HepG2 (cell line): Measurements from ENCODE around the gene OSBPL8. TPM values are rescaled to one million over a fixed set of nuclear protein-coding genes. Genes with fewer than 3 reads are reported as not detected.

ENCODE experiments used
- ATAC-seq: fragments of 200-7000 bp; cut with Tn5 transposase; 3 replicates; pipeline ENCODE4 v1.9.1; 2020; ENCODE audit warnings: mild to moderate bottlenecking, moderate library complexity
- BruUV-seq: library from RNA; stranded (reverse); fragments of 400-500 nt; replicated peaks from 2 replicates; lab custom pipeline; 2021; lab: Mats Ljungman, UMichigan
- CTCF ChIA-PET: fragments of 300-600 bp; formaldehyde crosslinking; extraction: SDS; loops from one replicate; lab custom pipeline; 2021; ENCODE audit warnings: low total read pairs, inconsistent platforms, low intra/inter-chr PET ratio; lab: Yijun Ruan, JAX
- POLR2A ChIA-PET: fragments of 350-600 bp; sonication (Branson Sonifier 250); formaldehyde crosslinking; loops from one replicate; lab custom pipeline; 2020; ENCODE audit warnings: antibody characterized with exemption, inconsistent platforms; lab: Yijun Ruan, JAX
- DNase-seq: peaks from one replicate; pipeline ENCODE4 v3.0.0-alpha.2; 2015; ENCODE audit warnings: low spot score
- FAIRE-seq: peaks from 3 replicates; lab custom pipeline; 2011; peaks lifted over from hg19 to GRCh38; lab: Jason Lieb, UNC
- H2AFZ ChIP-seq: one replicate; pipeline ENCODE4 v1.6.1; 2011; ENCODE audit warnings: low read length, inconsistent platforms
- H3K27ac ChIP-seq: fragments of 300-600 bp; 3 replicates; pipeline ENCODE4 v1.8.0; 2011; ENCODE audit warnings: mixed run types, mild to moderate bottlenecking, mixed read lengths, low read length, inconsistent platforms; ENCODE audit not compliant: insufficient read depth; ENCODE audit errors: extremely low read length
- H3K27me3 ChIP-seq, 2 experiments: fragments of 200-600 bp in 1 of 2; 2 replicates in 1 of 2; 3 replicates in 1 of 2; pipeline versions ENCODE4 v1.6.0 to v1.8.0; 2011; ENCODE audit warnings: low read length in 2 of 2, mild to moderate bottlenecking in 2 of 2, moderate library complexity in 2 of 2, inconsistent platforms in 1 of 2; ENCODE audit not compliant: insufficient read depth in 2 of 2, control insufficient read depth in 1 of 2
- H3K36me3 ChIP-seq, 2 experiments: fragments of 200-600 bp in 1 of 2; replicated peaks in 1 of 2; 2 replicates in 1 of 2; 3 replicates in 1 of 2; pipeline versions ENCODE4 v1.5.1 to v1.8.0; 2011; ENCODE audit warnings: low read length in 2 of 2, inconsistent platforms in 1 of 2; ENCODE audit not compliant: insufficient read depth in 2 of 2, control insufficient read depth in 1 of 2
- H3K4me1 ChIP-seq: 2 replicates; pipeline ENCODE4 v1.5.1; 2012; ENCODE audit warnings: low read length, inconsistent platforms; ENCODE audit not compliant: insufficient read depth
- H3K4me2 ChIP-seq: 2 replicates; pipeline ENCODE4 v1.6.0; 2011; ENCODE audit warnings: low read depth, low read length, inconsistent platforms
- H3K4me3 ChIP-seq, 3 experiments: fragments of 200-600 bp in 1 of 3; sonication (generic), shearing (Covaris generic) in 1 of 3; replicated peaks in 1 of 3; 2 replicates each; pipeline ENCODE4 v1.5.1; 2011 to 2016; ENCODE audit warnings: low read length in 3 of 3, inconsistent platforms in 2 of 3, low read depth in 2 of 3, mild to moderate bottlenecking in 2 of 3, control low read depth in 1 of 3, mixed read lengths in 1 of 3; ENCODE audit not compliant: insufficient read depth in 1 of 3
- H3K79me2 ChIP-seq: one replicate; pipeline ENCODE4 v1.6.1; 2011; ENCODE audit warnings: low read length, inconsistent platforms; ENCODE audit not compliant: insufficient read depth
- H3K9ac ChIP-seq: 2 replicates; pipeline ENCODE4 v1.6.0; 2011; ENCODE audit warnings: mild to moderate bottlenecking, low read depth, low read length, inconsistent platforms; ENCODE audit not compliant: insufficient read depth
- H3K9me3 ChIP-seq: 2 replicates; pipeline ENCODE4 v1.5.1; 2012; ENCODE audit warnings: mild to moderate bottlenecking, low read length
- H4K20me1 ChIP-seq: 2 replicates; pipeline ENCODE4 v1.6.0; 2011; ENCODE audit warnings: inconsistent platforms, mild to moderate bottlenecking, low read length, moderate library complexity; ENCODE audit not compliant: insufficient read depth
- ATRX ChIP-seq: sonication (generic); formaldehyde crosslinking; IDR thresholded peaks from 2 replicates; pipeline ENCODE4 v1.4.0; 2020; ENCODE audit warnings: missing genetic modification reagents, borderline replicate concordance
- BATF2 ChIP-seq: sonication (generic); formaldehyde crosslinking; IDR thresholded peaks from 2 replicates; pipeline ENCODE4 v1.8.0; 2022; ENCODE audit warnings: mild to moderate bottlenecking, missing genetic modification reagents, moderate library complexity
- CENPBD1 ChIP-seq: sonication (generic); formaldehyde crosslinking; IDR thresholded peaks from 2 replicates; pipeline ENCODE4 v1.8.0; 2022; ENCODE audit warnings: missing genetic modification reagents, low read depth, mild to moderate bottlenecking, borderline replicate concordance
- FOSL2 ChIP-seq: sonication (generic); formaldehyde crosslinking; IDR thresholded peaks from 2 replicates; pipeline ENCODE4 v1.4.0; 2020; ENCODE audit warnings: missing genetic modification reagents
- FOXJ3 ChIP-seq: sonication (generic); formaldehyde crosslinking; IDR thresholded peaks from 2 replicates; pipeline ENCODE4 v1.4.0; 2020; ENCODE audit warnings: missing genetic modification reagents, mild to moderate bottlenecking, borderline replicate concordance
- FOXK2 ChIP-seq: fragments of 450-650 bp; IDR thresholded peaks from 2 replicates; pipeline ENCODE4 v1.6.1; 2016
- POGZ ChIP-seq: sonication (generic); formaldehyde crosslinking; IDR thresholded peaks from 2 replicates; pipeline ENCODE4 v1.4.0; 2020; ENCODE audit warnings: mild to moderate bottlenecking, missing genetic modification reagents
- U2AF2 ChIP-seq: fragments of 200-400 bp; formaldehyde crosslinking; IDR thresholded peaks from 2 replicates; pipeline ENCODE4 v1.6.1; 2017; ENCODE audit warnings: low read depth, mild to moderate bottlenecking, low read length
- ZBTB4 ChIP-seq: sonication (generic); formaldehyde crosslinking; IDR thresholded peaks from 2 replicates; pipeline ENCODE4 v1.4.0; 2020; ENCODE audit warnings: missing genetic modification reagents, mild to moderate bottlenecking, borderline replicate concordance
- ZFP90 ChIP-seq: sonication (generic); formaldehyde crosslinking; IDR thresholded peaks from 2 replicates; pipeline ENCODE4 v1.8.0; 2022; ENCODE audit warnings: missing genetic modification reagents, mild to moderate bottlenecking, inconsistent platforms, borderline replicate concordance
- ZNF503 ChIP-seq: sonication (generic); formaldehyde crosslinking; IDR thresholded peaks from 2 replicates; pipeline ENCODE4 v1.4.0; 2020; ENCODE audit warnings: missing genetic modification reagents
- ZNF597 ChIP-seq: sonication (generic); formaldehyde crosslinking; IDR thresholded peaks from 2 replicates; pipeline ENCODE4 v1.5.0; 2020; ENCODE audit warnings: missing genetic modification reagents
- ZNF713 ChIP-seq: sonication (generic); formaldehyde crosslinking; IDR thresholded peaks from 2 replicates; pipeline ENCODE4 v1.4.0; 2020; ENCODE audit warnings: mild to moderate bottlenecking, missing genetic modification reagents
- ZSCAN29 ChIP-seq: sonication (generic); formaldehyde crosslinking; conservative IDR thresholded peaks from 2 replicates; pipeline ENCODE4 v1.4.0; 2020; ENCODE audit warnings: mild to moderate bottlenecking, missing genetic modification reagents
- WGBS: methylation state at CpG from one replicate; pipeline ENCODE4 v1.1.6; 2017; ENCODE audit warnings: low lambda C conversion rate; 5-methylcytosine and 5-hydroxymethylcytosine counted together
- in situ Hi-C: cut with HindIII; loops from 2 replicates; pipeline ENCODE4 v1.10.0; 2017; ENCODE audit warnings: low pct_unique_long_range_greater_than_20kb; ENCODE audit not compliant: extremely low pct_ligation_motif_present
- intact Hi-C: fragments of 100-400 bp; cut with micrococcal nuclease; formaldehyde crosslinking; loops from one replicate; pipeline ENCODE4 v1.10.0; 2022; ENCODE audit not compliant: unreplicated experiment
- polyA plus RNA-seq, 8 experiments: library from polyadenylated mRNA; depleted of rRNA in 3 of 8; stranded (reverse) in 7 of 8; unstranded in 1 of 8; fragments of >200 nt; fragmentation: Illumina TruSeq in 4 of 8; extraction: Trizol in 4 of 8; gene quantifications; 2 replicates each; pipeline versions ENCODE4 v1.2.1 to v1.2.3, GENCODE V29; 2011 to 2016; ENCODE audit warnings: low read depth in 4 of 8, missing spikeins in 1 of 8, mixed read lengths in 1 of 8; ENCODE audit not compliant: insufficient read depth in 1 of 8
- total RNA-seq, 5 experiments: library from RNA; depleted of rRNA; stranded (reverse); fragments of >200 nt; fragmentation: Illumina TruSeq; extraction: Trizol; gene quantifications; 2 replicates each; pipeline ENCODE4 v1.2.3, GENCODE V29; 2016; ENCODE audit warnings: low read depth in 1 of 5

OSBPL8 gene
- total and polyA plus RNA-seq, 2 of the 13 experiments (the other 11 are each of a cell fraction or from before 2014, with no cell fraction given) = 11.0 to 33.9 TPM

- TF ChIP-seq U2AF2 = no peak
- TF ChIP-seq ATRX (CRISPR knock-in tag) = no peak
Measured at GRCh38 chr12:76368230-76368629, 191.3 kb downstream of the OSBPL8 start (continued).

GRCh38 chr12:76366163-76366562 lies 193.4 kb downstream of the OSBPL8 start:
- BruUV-seq = no TSS peak
- no peak overlapping the region for H3K9ac ChIP-seq
- no peaks in the 10 kb centered on the region for H3K9me3 ChIP-seq
- POLR2A ChIA-PET = no interaction called here
- H3K4me1 ChIP-seq = no peaks in the 10 kb centered on the region
- H3K27me3 ChIP-seq = no peaks in the 10 kb centered on the region
- no peak for FAIRE-seq
- H3K4me3 ChIP-seq = no peak overlapping the region
- no peaks in the 10 kb centered on the region for H3K79me2 ChIP-seq
- no peak overlapping the region for H3K4me2 ChIP-seq
- H4K20me1 ChIP-seq = no peaks in the 10 kb centered on the region
- intact Hi-C loops (no loop called here), in situ Hi-C loops (no loop called here)
- no peak for ATAC-seq
- peaks cover 3 to 14% of the 10 kb centered on the region in 2 experiments; a peak in 3 of 5 replicates for H3K36me3 ChIP-seq
- CTCF ChIA-PET = no interaction called here
- no peak overlapping the region for H3K27ac ChIP-seq
- 100% methylated on average over 1 of the region's 1 CpG for WGBS
- no peak for DNase-seq
- no peak overlapping the region for H2AFZ ChIP-seq
- TF ChIP-seq ZSCAN29 (CRISPR knock-in tag) (no peak), CENPBD1 (no peak), BATF2 (CRISPR knock-in tag) (no peak), FOXK2 (no peak), POGZ (CRISPR knock-in tag) (no peak), ZBTB4 (CRISPR knock-in tag) (no peak), FOSL2 (CRISPR knock-in tag) (no peak), ZNF597 (CRISPR knock-in tag) (no peak), ZFP90 (CRISPR knock-in tag) (no peak), FOXJ3 (CRISPR knock-in tag) (no peak), ZNF713 (CRISPR knock-in tag) (no peak), ZNF503 (no peak)
